ENCODE results near the gene BRAF. TPM values are rescaled to one million over a fixed set of nuclear protein-coding genes. Genes with fewer than 3 reads are reported as not detected.
A peak's percentile ranks its signal among the peaks of the same experiment; 100 is the strongest.
"Not testable (repeated sequence)": the region's sequence is repeated elsewhere in the genome, so short reads cannot be mapped to it uniquely, and the experiment has no call there.

Gene BRAF
- total RNA-seq, 2 donors from 2014 or later: 20.0 to 23.4 TPM

- DNase-seq (no peak), ATAC-seq (no peak)
- intact Hi-C loops (cut with DNase I): loop anchor here in 1 of 2 donors (10.0 kb wide), 1 partner anchor 338 kb away; the partner anchor contains the start of gene MRPS33
These were observed 248.4 kb downstream of the BRAF start for GRCh38 chr7:140676306-140676705.

- no peak for DNase-seq
- no peak for ATAC-seq
- intact Hi-C loops (cut with DNase I): loop anchor here in 1 of 2 donors (10.0 kb wide), 1 partner anchor 339 kb away; the partner anchor contains the start of gene MRPS33
These were observed 249.0 kb downstream of the BRAF start for GRCh38 chr7:140675726-140676125.

- DNase-seq (no peak), ATAC-seq (peak; percentile 39 to 64)
- intact Hi-C loops (cut with DNase I): loop anchor here in 1 of 2 donors (10.0 kb wide), 1 partner anchor 340 kb away; the partner anchor contains the start of gene MRPS33
These were observed 249.6 kb downstream of the BRAF start for GRCh38 chr7:140674899-140675701.

GRCh38 chr7:140674356-140674800 is 250.4 kb downstream of the BRAF start:
- intact Hi-C loops (cut with DNase I): loop anchor here in 1 of 2 donors (10.0 kb wide), 1 partner anchor 340 kb away; the partner anchor contains the start of gene MRPS33
- ATAC-seq (no peak), DNase-seq (no peak)

GRCh38 chr7:140673774-140674155 is 251.0 kb downstream of the BRAF start:
- DNase-seq: no peak
- intact Hi-C loops (cut with DNase I): loop anchor here in 1 of 2 donors (10.0 kb wide), 1 partner anchor 341 kb away; the partner anchor contains the start of gene MRPS33

GRCh38 chr7:140673063-140673773 is 251.5 kb downstream of the BRAF start:
- peak; percentile 60 for DNase-seq
- intact Hi-C loops (cut with DNase I): loop anchor here in 1 of 2 donors (10.0 kb wide), 1 partner anchor 342 kb away; the partner anchor contains the start of gene MRPS33
- peak; percentile 62 to 73 for ATAC-seq

More at GRCh38 chr7:140673774-140674155, 251.0 kb downstream of the BRAF start:
- peak in 1 of 2 donors; percentile 6 for ATAC-seq

- intact Hi-C loops (cut with DNase I): loop anchor here in 1 of 2 donors (10.0 kb wide), 1 partner anchor 342 kb away; the partner anchor contains the start of gene MRPS33
- DNase-seq (peak; percentile 55), ATAC-seq (peak; percentile 84 to 87)
These were observed 252.2 kb downstream of the BRAF start, which contains the start of gene ADCK2 for GRCh38 chr7:140672382-140673062. Gene ADCK2 (plus strand): TSS chr7:140672945. CDS start chr7:140673331, 386 bp downstream.

GRCh38 chr7:140671966-140672365 is 252.8 kb downstream of the BRAF start:
- no peak for DNase-seq
- intact Hi-C loops (cut with DNase I): loop anchor here in 1 of 2 donors (10.0 kb wide), 1 partner anchor 343 kb away; the partner anchor contains the start of gene MRPS33
- ATAC-seq: no peak

GRCh38 chr7:140670343-140670935 is 254.3 kb downstream of the BRAF start:
- ATAC-seq (no peak), DNase-seq (no peak)
- intact Hi-C loops (cut with DNase I): loop anchor here in 1 of 2 donors (10.0 kb wide), 1 partner anchor 344 kb away; the partner anchor contains the start of gene MRPS33

- DNase-seq, ATAC-seq: not testable (repeated sequence)
- intact Hi-C loops (cut with DNase I): loop anchor here in 1 of 2 donors (10.0 kb wide), 1 partner anchor 345 kb away; the partner anchor contains the start of gene MRPS33
These were observed 254.9 kb downstream of the BRAF start for GRCh38 chr7:140669862-140670261.

GRCh38 chr7:140669352-140669751 is 255.4 kb downstream of the BRAF start:
- ATAC-seq (no peak), DNase-seq (no peak)
- intact Hi-C loops (cut with DNase I): no loop called here

Other genes with a start within 250 kb of the BRAF start
- gene NDUFB2, start 228.2 kb downstream of the BRAF start, total RNA-seq: 100 to 1,000 TPM; 499 to 528 TPM
- 10 to 100 TPM; 78.4 to 91.3 TPM for gene MRPS33, start 90.0 kb upstream of the BRAF start, total RNA-seq
- gene TMEM178B, start 149.1 kb upstream of the BRAF start, total RNA-seq: 10 to 100 TPM; 24.4 to 29.9 TPM

All from left cardiac atrium (tissue), 4 donors.